Body of pancreas (tissue), 4 donors: Measurements from ENCODE around the gene KCTD5. TPM values are rescaled to one million over a fixed set of nuclear protein-coding genes. Genes with fewer than 3 reads are reported as not detected.

Experiments used
- ATAC-seq: fragments of 150-250 bp; one replicate; pipeline ENCODE4 v1.9.1; 2016
- DNase-seq, 4 donors: peaks; one replicate each; pipeline ENCODE4 v3.0.0-alpha.2; 2019
- H3K27ac ChIP-seq, 4 donors: fragments of 200-600 bp; sonication (generic); 1 replicate in 3 of 4; 2 replicates in 1 of 4; pipeline versions ENCODE4 v1.5.1 to v1.6.1; 2016 to 2019; ENCODE audit warnings: mild to moderate bottlenecking in 1 of 4, mixed read lengths in 1 of 4, moderate library complexity in 1 of 4
- H3K27me3 ChIP-seq, 2 donors: fragments of 200-600 bp; sonication (generic); one replicate each; pipeline ENCODE4 v1.6.0; 2016; ENCODE audit warnings: mild to moderate bottlenecking in 1 of 2
- H3K36me3 ChIP-seq, 2 donors: fragments of 200-600 bp; sonication (generic); replicated peaks in 1 of 2; 2 replicates each; pipeline ENCODE4 v1.5.1; 2016; ENCODE audit warnings: low read depth in 2 of 2; ENCODE audit not compliant: insufficient read depth in 1 of 2
- H3K4me1 ChIP-seq: fragments of 200-600 bp; sonication (generic); one replicate; pipeline ENCODE4 v1.6.0; 2016
- H3K4me3 ChIP-seq, 2 donors: fragments of 200-600 bp; sonication (generic); 1 replicate in 1 of 2; 2 replicates in 1 of 2; pipeline ENCODE4 v1.5.1; 2016 to 2019
- H3K9me3 ChIP-seq, 3 donors: fragments of 200-600 bp; sonication (generic); 1 replicate in 2 of 3; 2 replicates in 1 of 3; pipeline ENCODE4 v1.5.1; 2016
- POLR2A ChIP-seq, 3 donors: fragments of 450-650 bp; IDR thresholded peaks; one replicate each; pipeline ENCODE4 v1.6.1; 2016; ENCODE audit warnings: antibody characterized with exemption in 3 of 3, mild to moderate bottlenecking in 2 of 3
- WGBS, 2 donors: methylation state at CpG; one replicate each; pipeline ENCODE4 v1.1.5; 2017; 5-methylcytosine and 5-hydroxymethylcytosine counted together
- intact Hi-C: fragments of 100-400 bp; cut with DNase I; formaldehyde crosslinking; loops from one replicate; pipeline ENCODE4 v1.15.1; 2023
- total RNA-seq, 2 donors: library from RNA; depleted of rRNA; stranded (reverse); fragments of >200 nt; gene quantifications; one replicate each; pipeline ENCODE4 v1.1.0, GENCODE V29; 2016
- TF ChIP-seq, protein P1 (sequence below), 7 experiments: fragments of 450-650 bp in 4 of 7; fragments of 200-600 bp in 3 of 7; sonication (generic) in 3 of 7; IDR thresholded peaks; one replicate each; pipeline ENCODE4 v1.5.1; 2016 to 2019; ENCODE audit warnings: antibody characterized with exemption in 7 of 7

KCTD5 gene
- total RNA-seq, 2 donors from 2014 or later = 6.2 to 7.3 TPM

DNA sequence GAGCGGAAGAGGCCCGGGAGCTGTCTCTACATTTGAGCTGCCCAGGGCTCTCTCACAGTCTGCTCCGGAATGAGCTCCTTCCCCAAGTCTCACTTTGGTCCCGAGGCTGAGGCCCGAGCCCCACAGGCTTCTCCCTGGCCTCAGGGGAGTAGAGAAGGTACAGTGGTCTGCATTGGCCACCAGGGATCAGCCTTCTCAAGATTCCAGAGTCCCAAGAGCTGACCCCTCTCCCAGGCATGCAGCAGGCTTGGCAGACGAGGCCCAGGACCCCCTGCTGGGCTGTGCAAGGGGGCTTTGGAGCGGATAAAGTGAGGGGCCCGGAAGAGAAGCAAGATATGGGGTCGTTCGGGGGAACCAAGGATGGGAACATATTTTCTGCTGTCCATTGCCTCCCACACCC lies 34.6 kb downstream of the KCTD5 start:
- no peak for TF ChIP-seq POLR2A (IDR thresholded peaks at IDR 0.05)
- TF ChIP-seq, protein P1, sequence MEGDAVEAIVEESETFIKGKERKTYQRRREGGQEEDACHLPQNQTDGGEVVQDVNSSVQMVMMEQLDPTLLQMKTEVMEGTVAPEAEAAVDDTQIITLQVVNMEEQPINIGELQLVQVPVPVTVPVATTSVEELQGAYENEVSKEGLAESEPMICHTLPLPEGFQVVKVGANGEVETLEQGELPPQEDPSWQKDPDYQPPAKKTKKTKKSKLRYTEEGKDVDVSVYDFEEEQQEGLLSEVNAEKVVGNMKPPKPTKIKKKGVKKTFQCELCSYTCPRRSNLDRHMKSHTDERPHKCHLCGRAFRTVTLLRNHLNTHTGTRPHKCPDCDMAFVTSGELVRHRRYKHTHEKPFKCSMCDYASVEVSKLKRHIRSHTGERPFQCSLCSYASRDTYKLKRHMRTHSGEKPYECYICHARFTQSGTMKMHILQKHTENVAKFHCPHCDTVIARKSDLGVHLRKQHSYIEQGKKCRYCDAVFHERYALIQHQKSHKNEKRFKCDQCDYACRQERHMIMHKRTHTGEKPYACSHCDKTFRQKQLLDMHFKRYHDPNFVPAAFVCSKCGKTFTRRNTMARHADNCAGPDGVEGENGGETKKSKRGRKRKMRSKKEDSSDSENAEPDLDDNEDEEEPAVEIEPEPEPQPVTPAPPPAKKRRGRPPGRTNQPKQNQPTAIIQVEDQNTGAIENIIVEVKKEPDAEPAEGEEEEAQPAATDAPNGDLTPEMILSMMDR (IDR thresholded peaks at IDR 0.05) = no peak
- Histone ChIP-seq H3K4me1 (peaks cover 28% of the 10 kb centered on the region), H3K36me3 (no peaks in the 10 kb centered on the region), H3K27ac (no peak overlapping the region), H3K9me3 (no peaks in the 10 kb centered on the region), H3K4me3 (no peak overlapping the region), H3K27me3 (no peaks in the 10 kb centered on the region)
- WGBS, 2 donors = 75 to 97% methylated on average over 6 to 10 of the region's 10 CpGs
- ATAC-seq (no peak), DNase-seq (no peak)
- intact Hi-C loops = no loop called here

DNA sequence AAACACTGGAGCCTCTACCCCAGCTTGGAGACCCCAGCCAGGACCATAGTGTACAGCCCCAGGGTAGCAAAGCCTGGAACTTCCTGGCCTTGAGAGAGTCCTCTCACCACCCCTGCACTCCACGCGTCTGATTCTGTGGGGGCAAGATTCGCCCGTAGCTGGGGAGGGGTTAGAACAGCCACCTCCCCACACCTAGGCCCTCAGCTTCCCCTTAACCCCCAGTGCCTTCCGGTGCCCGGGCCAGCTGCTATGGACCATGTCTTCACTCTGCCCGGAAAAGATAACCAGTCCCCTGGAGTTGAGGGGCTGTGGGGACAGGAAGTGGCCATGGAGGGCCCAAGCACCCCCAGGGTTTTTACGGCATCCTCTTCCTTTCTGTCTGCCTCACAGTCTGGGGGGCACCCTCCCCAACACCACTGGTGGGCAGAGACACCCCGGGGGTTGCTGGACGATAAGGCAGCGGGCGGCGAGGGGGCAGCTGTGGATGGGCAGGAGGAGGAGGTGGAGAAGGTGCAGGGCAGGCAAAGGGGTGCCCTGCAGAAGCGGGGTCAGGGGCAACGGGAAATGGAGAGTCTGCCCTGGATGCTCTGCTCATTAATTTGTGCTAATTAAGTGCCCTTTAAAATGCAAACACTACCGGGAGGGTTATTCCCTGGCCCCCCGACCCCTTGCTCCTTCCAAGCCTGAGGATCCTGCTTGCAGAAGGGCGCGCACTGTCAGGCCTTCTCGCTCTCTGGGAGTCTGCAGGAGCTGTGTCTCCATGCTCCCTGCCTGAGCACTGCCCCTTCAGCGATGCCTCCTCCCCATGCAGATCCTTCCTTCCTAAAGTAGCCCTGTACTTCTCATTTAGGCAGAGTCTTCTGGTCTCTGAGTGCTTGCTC lies 35.3 kb downstream of the KCTD5 start:
- 79% methylated on average over 17 to 21 of the region's 21 CpGs for WGBS, 2 donors
- Histone ChIP-seq H3K4me1 (peaks cover 28% of the 10 kb centered on the region), H3K27ac (no peak overlapping the region), H3K27me3 (no peaks in the 10 kb centered on the region), H3K36me3 (no peaks in the 10 kb centered on the region), H3K4me3 (no peak overlapping the region), H3K9me3 (no peaks in the 10 kb centered on the region)
- TF ChIP-seq POLR2A (IDR thresholded peaks at IDR 0.05) = no peak
- TF ChIP-seq, protein P1 (IDR thresholded peaks at IDR 0.05) = no peak
- ATAC-seq (no peak), DNase-seq (peak in 1 of 4 donors; percentile 8)
- intact Hi-C loops = no loop called here

DNA sequence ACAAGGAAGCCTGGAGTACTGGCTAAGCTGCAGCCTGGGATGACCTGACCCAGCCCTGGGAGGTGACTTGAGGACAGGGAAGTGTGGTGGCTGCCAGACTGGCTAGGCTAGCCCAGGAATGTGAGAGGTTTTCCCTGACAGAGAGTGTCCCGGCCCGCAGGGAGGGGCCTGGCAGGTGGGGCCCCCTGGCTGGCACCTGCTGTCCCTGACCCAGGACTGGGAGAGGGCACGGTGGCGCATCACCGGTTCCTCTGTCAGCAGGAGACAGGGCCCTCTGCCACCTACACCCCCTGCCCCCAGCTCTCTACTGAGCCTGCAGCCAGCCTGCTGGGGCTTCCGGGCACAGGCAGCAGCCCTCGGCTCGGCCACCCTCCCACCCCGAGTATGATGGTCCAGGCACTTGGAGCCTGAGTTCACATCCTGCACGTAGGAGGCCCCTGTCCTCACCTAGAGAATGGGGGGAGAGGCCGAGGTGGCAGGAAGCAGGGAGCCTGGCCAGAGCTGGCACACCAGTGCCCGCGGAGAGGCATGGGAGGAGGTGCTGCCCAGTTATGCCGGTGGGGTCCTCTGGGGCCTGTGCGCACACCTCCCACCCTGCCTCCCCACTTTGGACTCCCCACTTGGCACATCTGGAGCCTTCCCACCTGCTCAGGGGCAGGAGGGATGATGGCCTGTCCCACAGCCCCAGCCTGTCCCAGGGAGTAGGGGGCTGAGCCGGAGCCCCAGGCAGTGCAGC lies 37.2 kb downstream of the KCTD5 start:
- intact Hi-C loops = no loop called here
- H3K4me3 ChIP-seq = no peak overlapping the region
- no peaks in the 10 kb centered on the region for H3K36me3 ChIP-seq
- TF ChIP-seq POLR2A (IDR thresholded peaks at IDR 0.05) = no peak
- TF ChIP-seq, protein P1 (IDR thresholded peaks at IDR 0.05) = no peak
- ATAC-seq = peak; percentile 19
- DNase-seq = peak; percentile 30 to 53 (median 42)
- WGBS, 2 donors = 40 to 57% methylated on average over 2 to 14 of the region's 16 CpGs
- no peaks in the 10 kb centered on the region for H3K27me3 ChIP-seq
- H3K4me1 ChIP-seq = peaks cover 28% of the 10 kb centered on the region
- H3K27ac ChIP-seq = peak overlapping the region in 3 of 4 donors; percentile 31 to 83 (median 63)
- no peaks in the 10 kb centered on the region for H3K9me3 ChIP-seq

- no peaks in the 10 kb centered on the region for H3K27me3 ChIP-seq
- 88 to 90% methylated on average over 5 to 19 of the region's 26 CpGs for WGBS, 2 donors
These were observed 37.7 kb downstream of the KCTD5 start, which contains the start of gene PRSS27 for GRCh38 chr16:2720064-2720457. TSS of gene PRSS27 (minus strand) at chr16:2720224. CDS start at chr16:2720160, 64 bp downstream.

More at GRCh38 chr16:2720064-2720457, 37.7 kb downstream of the KCTD5 start, which contains the start of gene PRSS27:
- Histone ChIP-seq H3K36me3 (no peaks in the 10 kb centered on the region), H3K4me1 (peaks cover 28% of the 10 kb centered on the region), H3K9me3 (no peaks in the 10 kb centered on the region), H3K27ac (peak within 1 kb of the TSS; percentile 55 to 83 (median 66)), H3K4me3 (peak within 1 kb of the TSS; percentile 23 to 74)
- TF ChIP-seq, protein P1 (IDR thresholded peaks at IDR 0.05) = no peak
- no peak for TF ChIP-seq POLR2A (IDR thresholded peaks at IDR 0.05)
- intact Hi-C loops = no loop called here
- no peak for ATAC-seq
- DNase-seq = no peak
